Stimulated activated naive CD4-positive, alpha-beta T cell treated with Interleukin-2 at 50 U/mL for 16 hours (primary cell): ENCODE measurements around the gene OPCML.

ENCODE experiments used
- DNase-seq: peaks from one replicate; lab custom pipeline; 2025; lab: John Stamatoyannopoulos, UW

Gene OPCML

DNA sequence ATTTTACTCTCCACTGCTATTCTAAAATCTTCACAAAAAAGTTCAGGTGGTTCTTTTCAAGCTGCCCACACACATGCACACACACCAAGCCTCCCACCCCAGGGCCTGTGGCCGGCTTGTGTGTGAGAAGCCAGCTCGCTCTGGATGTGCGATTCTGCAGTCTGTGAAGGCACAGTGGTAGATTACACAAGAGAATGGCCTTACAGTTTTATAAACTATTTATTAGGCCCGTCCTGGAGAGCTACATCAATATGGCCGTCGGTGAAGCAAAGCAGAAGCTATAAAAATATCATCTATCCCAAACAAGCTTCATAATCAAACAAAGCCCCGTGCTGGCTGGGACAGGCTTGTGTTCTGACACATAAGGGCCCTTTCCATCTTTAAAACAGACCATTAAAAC, 240.5 kb downstream of the OPCML start:
- DNase-seq: no peak

DNA sequence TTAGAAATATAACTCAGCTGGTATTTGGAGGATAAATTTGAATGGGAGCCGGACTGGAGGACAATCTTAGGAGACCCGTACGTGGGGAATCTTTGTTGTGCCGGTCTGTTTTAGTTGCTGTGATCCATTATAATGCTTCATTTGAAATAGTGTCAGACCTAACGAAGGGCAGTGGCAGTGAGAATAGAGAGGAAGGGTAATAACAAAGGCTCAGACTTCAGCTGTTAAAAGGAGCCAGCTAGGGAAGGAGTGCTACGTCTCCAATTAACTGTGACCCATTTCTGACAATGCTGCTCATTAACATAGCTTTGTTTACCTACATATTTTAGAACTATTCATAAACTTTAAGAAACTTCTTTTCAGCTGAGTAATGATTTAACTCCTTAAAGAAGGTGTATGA, 246.9 kb downstream of the OPCML start:
- DNase-seq: no peak

DNA sequence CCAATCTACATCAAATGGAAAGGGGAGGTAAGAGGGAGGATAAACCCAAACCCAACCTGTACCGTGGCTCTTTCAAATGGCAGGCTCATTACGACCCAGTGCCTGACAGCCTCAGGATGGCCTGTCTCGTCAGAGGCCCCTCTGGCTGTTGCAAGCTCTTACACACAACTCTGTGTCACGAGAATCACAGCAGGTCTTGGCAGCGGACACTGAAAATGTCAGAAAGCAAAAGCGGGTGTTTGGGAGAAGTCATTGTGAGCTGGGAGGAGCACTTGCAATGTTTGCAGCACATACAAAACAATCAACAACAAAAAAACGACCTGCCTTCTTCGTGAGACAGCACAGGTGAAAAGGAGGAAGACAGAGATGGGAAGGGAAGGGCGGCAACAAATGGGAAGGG, 248.1 kb downstream of the OPCML start:
- no peak for DNase-seq

DNA sequence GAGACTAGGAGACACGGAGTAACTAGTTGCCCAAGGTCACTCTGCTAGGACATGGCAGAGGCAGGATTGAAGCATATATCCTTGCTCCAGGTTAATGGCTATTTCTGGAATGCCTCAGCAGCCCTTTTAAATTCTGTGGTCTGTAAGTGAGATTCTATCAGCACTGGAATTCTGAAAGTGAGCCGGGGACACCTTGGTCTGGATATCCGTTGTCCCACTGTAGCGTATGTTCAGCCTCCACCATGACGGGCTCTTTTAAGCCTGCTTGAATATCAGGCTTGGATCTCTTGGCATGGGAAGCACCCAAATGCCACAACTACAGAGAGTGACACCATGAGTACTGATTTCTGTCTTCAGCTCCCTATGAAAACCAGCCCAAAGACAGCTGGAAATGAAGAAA, 254.4 kb downstream of the OPCML start:
- DNase-seq: no peak

DNA sequence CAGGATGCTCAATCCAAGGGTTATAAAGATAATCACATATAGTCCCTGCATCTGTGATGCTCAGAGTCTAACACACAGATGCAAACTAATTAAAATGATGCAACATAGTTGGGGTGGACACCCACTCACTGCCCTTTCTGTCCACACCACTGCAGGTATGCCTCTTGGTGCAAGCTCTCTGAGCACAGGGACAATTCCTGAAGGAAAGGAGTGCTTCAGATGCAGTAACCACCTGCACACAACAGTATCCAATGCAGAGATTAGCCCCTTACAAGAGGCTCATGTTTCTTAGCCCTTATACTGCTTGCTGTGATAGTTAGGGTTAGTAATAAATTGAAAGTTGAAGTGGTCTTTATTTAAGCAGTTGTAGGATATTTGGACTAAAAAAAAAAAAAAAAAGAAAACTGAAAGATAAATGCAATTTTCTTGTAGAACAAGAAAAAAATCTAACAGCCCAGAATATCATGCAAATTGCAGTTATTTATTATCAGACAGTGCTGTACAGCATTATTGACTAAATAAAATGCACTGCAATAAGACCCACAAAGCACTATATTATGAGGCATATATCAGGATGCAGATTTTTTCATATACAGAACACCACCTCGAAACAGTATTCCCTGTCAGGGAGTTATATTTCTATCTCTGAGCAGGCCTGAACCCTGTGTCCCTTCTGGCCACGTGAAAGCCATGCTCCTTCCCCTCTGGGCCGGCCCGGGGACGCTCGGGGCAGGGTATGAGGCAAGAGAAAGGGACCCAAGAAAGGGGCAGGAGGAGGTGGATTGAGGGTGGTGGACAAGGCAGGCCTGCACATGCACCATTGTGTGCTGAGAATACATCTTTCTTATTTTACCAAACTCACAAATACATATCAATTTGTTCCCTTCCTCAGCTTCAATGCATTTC, 260.2 kb downstream of the OPCML start:
- no peak for DNase-seq

DNA sequence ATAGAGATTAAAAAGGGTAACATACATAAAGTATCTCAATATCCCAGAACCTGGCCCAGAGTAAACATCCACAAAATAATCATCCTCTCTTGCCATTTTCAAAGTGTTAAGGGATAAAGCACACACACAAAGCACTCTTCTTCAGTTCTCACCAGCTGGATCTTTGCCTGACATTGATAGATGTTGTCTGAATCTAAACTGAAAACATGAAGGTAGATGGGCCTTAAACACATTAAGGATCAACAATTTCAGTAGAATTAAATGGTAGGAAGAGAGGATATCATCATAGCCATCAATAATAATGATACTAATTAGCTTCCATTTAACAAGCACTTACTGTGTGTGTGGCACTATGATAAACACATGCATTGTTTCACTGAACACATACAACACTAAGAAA, 261.1 kb downstream of the OPCML start:
- no peak for DNase-seq

DNA sequence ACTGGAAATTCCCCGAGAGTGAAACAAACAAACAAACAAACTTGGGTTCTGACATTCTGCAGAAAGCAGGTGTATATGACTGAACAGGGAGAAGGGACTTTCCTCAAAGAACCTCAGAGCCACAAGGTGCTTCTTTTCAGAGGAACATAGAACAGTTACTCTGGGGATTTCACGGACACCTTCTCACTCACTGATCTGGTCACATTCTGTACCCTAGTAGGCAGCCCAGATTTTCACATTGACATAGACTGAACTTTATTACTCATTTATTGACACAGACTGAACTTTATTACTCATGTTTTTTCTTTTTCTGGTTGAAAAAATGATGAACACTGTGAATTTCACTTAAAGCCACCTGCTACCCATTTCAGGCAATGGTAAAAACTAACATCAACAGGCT, 263.0 kb downstream of the OPCML start:
- no peak for DNase-seq

DNA sequence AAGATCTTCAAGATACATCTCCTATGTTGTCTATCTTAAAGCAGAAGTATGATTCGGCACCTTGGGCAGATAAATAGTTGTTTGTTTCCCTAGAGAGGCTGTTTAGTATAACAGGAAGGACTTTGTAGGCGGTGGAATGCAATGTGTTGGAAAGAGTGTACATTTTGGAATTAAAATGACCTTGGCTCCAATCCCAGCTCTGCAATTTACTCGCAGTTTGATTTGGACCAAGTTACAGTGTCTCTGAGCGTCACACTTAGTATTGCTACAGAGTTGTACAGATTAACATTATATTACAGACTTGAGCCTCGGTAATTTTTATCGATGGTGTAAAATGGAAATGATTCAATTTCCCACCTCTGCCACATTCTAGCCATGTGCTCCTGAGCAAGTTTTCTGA, 265.3 kb downstream of the OPCML start:
- DNase-seq: no peak

DNA sequence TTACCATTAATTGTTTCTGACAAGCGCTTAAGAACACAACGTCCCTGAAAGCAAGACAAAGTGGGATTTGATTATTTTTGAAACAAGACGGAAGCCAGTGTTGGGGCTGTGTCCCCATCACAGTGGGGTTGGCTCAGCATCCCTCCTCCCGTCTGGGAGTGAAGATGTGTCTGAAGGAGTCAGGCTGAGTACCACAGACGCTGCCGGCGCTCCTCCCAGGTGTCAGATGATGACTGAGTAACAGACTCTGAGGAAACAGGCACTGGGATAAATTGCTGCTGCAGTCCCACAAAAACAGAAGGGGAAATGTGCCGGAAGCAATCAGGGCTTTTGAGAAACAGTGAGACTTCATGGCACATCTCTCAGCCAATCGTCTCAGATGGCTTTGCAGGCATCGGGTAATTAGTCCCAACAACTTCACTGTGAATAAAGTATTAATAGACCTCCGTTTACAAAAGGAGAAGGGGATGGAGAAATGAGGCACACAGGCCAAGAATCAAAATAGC, 266.7 kb downstream of the OPCML start:
- DNase-seq: no peak

DNA sequence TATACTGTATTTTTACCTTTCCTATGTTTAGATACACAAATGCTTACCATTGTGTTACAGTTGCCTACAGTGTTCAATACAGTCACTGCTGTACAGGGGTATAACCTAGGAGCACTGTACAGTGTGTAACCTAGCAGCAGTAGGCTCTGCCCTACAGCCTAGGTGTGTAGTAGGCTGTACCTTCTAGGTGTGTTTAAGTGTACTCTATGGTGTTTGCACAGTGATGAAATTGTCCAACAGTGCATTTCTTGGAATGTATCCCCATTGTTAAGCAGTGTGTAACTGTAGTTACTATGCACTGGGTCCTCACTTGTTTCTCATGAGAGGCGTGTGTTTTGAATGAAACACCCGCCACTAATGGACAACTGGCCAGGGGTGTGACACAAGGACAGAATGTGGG, 269.0 kb downstream of the OPCML start:
- DNase-seq: no peak

DNA sequence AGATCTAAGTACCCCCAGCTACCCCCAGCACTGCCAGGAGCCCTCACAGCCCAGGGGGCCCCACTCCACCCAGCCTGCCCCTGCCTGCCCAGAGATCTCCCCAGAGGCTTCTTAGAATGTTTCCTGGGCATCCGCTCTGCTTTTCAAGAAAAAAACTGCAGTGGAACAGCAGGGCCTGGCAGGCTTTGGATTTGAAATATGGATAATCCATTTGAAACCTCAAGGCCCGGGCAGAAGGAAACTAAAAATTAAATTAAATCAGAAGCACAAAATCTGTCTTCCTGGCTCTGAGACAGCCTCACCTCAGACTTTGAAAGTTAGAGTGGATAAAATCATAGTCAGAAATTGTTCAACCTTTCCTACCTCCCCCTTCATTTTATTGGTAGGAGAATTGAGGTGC, 273.6 kb downstream of the OPCML start:
- DNase-seq: no peak

DNA sequence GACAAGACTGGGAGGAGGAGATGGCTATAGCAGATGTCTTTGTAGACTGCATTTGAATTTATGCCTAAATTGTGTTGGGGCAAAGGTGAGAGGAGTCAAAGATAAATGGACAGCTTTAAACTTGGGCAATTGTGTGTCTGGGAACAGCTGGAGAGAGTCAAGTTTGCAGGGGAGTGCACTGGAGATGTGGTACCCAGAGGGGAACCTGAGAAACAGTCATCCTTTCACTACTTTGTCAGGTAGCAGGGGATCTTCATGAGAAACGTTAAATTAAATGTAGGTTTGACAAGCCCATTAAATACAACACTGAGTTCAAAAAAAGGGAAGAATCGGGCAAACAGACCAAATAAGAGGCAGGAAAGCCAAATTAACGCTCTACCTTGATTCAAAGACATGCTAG, 277.7 kb downstream of the OPCML start:
- no peak for DNase-seq

DNA sequence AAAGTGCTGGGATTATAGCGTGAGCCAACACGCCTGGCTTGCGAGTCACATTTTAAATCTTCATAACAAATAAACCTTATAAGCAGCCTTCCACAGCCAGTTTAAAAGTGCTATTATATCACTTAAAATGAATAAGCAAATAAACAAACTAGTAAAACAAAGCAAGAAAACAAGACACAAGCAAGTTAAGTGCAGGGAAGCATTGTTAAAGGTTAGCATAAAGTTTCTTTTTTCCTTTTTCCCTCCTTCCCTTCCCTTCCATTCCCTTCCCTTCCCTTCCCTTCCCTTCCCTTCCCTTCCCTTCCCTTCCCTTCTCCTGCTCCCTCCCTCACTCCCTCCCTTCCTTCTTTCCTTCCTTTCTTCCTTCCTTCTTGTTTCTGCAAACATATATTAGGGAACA, 278.7 kb downstream of the OPCML start:
- no peak for DNase-seq

DNA sequence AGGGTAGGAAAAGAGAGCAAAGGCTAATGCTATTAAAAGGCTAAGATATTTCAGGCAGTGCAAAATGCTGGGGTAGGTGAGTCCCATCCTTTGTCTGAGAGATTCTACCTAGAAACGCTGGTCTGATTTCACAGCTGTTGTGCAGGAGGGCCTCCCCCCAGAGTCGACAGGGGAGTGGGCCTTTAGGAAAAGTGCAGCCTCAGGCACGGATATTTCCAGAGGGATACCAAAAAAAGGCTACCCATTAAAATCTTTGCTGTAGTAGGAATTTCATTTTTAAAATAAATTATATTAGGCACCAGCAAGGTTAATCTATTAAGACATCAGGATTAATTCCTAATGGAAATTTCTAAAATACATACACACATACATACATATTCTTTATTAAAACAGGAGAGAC, 280.5 kb downstream of the OPCML start:
- DNase-seq: no peak

DNA sequence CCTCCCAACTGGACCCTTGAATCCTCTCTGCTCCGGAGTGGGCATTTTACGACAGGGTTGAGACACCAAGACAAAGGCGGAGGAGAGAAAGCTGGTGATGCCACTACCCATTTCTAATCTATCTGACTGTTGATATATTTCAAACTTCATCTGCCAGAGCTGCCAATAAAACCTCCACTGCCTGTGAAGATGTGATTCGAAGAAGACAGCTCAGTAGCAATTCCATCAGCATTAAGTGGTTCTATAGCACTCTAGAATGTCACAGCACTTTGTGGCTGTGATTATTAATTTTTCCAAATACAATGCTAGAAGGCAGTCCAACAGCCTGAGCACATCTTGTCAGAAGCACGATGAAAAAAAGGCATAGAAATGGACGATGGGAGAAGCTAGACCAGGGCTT, 282.8 kb downstream of the OPCML start:
- no peak for DNase-seq

DNA sequence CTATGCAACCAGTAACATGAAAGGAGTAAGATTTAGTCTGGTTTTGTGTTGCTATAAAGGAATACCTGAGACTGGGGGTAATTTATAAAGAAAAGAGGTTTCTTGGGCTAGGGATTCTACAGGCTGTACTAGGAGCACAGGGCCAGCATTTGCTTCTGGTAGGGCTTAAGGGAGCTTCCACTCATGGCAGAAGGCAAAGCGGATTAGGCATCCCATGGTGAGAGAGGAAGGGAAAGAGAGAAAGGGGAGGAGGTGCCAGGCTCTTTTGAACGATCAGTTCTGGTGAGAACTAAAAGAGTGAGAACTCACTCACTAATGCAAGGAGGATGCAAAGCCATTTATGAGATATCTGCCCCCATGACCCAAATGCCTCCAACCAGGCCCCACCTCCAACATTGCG, 283.2 kb downstream of the OPCML start:
- DNase-seq: no peak

DNA sequence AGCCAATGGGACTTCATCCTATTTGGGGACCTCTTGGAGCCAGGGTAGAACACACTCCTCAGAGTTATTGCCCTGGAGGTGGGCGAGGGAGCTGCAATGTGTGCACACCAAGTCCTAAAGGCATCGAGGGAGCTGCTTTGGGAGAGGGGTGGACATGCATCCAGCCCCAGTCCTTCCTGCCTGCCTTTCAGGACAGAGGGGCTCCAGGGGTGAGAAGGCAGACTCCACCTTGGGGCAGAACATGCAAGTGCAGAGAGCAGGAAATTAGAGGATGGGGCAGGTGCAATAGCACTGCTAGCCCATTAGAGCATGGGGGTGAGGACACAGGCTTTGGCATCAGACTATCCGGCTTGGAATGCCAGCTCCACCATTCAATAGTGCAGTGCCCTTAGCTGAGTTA, 288.5 kb downstream of the OPCML start:
- DNase-seq: no peak

DNA sequence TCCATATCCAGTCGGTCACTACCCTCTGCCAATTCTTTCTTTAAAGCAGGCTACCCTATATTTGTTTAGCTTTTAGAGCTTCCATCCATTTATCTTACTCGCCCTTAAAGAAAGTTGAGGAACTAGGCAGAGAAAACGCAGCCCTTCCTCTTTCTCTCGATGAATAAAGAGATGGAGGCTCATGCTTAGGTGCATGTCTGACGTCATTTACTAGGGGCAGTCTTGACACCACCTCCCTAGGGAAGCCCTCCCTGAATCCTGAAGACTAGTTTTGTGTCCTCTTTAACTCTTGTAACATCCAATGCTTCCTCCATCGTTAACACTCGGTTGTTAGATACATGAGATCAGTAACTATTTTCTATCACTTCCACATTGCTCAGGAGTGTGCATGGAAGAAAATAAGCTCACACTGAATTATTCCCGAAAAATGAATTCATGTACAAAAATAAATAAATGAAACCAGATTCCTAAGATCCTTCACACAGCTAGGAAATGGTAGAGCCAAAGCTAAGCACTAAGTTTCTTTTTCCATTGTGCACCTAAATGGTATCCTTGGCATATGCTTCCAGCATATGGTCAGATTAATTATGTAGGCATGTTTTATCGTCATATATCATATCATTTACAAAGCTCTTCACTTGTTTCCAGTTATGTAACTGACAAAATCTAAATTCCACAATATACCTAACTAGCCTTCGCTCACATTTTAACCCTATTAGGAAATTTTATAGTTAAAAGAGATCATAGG, 291.2 kb downstream of the OPCML start:
- DNase-seq: no peak

DNA sequence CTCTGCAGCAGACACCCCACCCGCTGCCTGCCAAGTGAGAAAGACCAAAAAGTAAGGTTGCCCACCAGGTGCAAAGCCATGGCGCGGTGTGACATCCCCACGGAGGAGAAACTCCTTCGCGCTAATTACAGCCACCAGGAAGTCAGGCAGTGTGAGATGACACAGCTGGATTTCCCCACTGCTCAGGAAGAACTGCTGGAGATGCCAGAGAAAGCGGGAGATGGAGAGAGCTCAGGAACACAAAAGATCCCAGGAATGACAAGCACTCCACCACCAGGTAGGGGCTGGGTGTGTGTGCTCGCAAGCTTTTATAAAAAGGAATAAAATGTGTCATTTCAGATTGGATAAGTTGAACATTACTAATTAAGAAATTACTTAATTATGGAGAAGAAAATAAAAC, 292.7 kb downstream of the OPCML start:
- no peak for DNase-seq

DNA sequence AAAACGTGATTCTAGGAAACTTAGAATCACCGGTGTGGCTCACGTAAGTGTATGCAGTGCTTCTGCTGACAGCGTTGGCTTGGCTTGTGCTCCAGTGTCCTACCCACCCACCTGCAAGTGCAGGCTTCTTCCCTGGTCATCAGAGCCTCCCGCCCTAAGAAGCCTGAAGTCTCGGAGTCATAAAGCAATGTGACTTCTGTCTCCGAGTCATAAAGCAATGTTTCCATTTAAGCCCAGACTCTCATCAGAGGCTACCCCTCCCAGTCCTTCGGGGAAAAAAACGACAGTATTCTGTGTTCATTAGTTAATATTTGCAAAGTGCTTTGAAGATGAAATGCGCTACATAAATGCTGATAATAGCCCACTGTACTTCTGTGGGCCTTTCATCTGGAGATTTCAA, 293.8 kb downstream of the OPCML start:
- no peak for DNase-seq

DNA sequence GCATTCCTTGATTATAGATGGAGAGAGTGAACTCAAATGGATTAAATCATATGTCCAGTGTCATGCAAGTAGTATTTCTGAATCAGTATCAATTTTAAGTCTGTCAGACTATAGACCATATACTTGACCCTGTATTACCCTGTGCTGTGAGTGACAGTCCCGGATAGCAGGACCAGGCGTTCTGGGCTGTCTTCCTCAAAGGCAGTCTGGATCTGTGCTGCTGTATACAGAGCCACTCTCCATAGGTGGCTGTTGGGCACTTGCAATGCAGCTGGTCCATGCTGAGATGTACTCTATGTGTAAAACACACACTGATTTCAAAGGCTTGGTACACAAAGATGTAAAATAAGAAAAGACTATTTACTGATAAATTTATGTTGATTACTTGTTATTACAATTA, 294.3 kb downstream of the OPCML start:
- DNase-seq: no peak

DNA sequence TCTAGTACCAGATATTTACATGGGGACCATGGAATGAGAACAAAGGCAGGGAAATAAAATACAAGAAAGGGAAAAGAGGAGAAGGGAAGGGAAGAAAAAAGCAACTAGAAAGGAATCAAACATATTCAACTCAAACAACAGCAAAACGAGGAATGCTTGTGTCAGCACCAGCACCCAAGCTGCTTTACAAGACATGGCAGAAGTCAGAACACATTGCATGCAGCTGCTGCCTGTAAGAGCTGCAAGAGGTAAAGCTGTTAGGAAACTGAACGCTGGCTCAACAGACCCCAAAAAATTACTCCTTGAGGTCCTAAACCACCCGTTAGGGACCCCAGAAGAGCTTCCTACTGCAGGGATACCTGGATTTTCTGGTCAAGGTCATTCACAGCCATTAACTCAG, 296.9 kb downstream of the OPCML start:
- DNase-seq: no peak

DNA sequence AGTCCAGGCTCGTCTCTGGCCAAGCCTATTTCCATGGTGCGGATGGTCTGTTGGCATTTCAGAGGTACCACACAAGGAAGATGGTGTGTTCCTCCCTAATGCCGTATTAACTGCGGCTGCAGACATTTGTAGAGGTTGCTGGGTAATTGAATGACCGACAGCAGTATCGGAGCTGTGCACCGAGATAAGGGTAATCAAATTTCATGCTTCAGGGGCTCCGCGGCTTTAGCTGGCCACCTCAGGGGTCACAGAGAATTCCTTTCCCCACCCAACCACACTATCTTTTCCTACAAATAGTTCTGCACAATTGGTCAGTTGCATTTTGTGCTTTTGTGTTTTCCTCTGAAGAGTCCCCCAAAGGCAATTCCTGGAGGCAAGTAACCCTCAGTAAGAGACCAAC, 297.4 kb downstream of the OPCML start:
- no peak for DNase-seq
